HS-5 (cell line): ENCODE measurements around the gene RASGEF1C.
"Not testable (repeated sequence)": the region's sequence is repeated elsewhere in the genome, so short reads cannot be mapped to it uniquely, and the experiment has no call there.

Source experiments
- DNase-seq: peaks from one replicate; pipeline ENCODE4 v3.0.0-alpha.2; 2012; ENCODE audit warnings: low read depth

Gene RASGEF1C

DNA sequence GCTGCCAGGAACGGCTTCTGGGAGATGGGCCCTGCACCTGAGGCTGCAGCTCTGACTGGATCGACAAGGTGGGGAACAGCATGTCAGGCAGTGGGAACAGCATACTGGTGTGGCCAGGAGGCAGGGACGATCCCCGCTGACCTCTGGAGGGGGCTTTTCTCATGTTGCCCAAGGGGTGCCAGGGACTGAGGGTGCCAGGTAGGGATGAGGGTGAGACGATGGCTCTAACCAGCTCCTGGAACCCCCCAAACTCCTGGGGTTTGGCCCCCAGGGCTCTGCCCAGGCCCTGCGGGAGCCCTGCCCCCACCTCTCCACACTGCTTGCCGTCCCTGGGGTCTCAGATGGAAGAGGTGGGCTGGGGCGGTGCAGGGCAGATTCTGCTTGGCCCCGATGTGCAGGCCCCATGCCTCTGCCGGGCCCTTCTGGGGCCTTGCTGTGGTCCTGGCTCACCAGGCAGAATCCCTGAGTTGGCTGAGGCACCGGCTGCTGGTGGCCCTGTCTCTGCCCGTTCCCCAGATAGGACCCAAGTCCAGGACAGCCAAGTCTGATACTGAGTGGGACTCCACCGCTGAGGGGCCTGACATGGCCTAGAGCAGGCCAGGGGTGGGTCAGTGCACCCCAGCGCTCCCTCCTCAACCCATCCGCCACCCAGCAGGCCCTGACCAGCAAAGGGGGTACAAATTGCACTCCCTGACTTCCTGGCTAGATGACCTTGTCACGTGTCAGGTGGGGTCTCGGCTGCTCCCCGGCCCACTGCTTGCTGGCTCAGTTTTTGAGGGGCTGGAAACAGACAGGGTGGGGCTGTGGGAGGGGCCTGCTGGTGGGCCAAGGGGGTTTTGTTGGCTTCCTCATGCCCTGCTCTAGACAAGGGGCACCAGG lies 109.0 kb downstream of the RASGEF1C start:
- no peak for DNase-seq

DNA sequence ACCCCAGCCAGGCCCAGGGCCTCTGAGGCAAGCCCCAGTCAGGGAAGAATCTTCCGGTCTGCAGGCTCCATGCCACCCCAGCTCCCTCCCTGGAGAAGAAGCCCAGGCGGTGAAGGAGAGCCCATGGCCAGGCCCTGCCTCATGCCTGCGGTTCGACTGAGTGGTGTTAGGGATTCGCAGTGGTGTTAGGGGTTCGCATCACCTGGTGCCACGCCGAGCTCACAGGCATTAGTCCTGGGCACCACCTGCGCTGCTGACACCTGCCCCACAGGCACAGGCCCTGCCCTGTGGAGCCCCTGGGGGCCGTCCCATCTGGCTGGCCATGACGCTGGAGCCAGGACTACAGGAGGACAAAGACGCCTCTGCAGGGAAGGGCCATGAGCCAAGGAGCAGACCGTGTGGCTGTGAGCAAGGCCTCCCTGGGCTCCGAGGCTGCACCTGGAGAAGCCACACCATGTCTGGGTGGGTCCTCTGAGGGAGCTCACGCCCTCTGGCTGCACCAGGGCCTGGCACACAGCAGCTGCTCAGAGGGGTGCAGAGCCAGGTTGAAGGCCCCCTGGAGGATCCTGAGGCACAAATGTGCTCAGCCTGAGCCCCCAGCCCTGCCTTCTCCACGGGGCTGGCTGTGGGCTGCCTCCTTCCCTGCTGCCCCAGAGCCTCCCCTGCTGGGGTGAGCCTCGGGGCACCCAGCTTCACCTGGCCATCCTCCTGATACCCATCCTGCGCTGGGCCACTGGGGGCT lies 109.8 kb downstream of the RASGEF1C start:
- DNase-seq: no peak

DNA sequence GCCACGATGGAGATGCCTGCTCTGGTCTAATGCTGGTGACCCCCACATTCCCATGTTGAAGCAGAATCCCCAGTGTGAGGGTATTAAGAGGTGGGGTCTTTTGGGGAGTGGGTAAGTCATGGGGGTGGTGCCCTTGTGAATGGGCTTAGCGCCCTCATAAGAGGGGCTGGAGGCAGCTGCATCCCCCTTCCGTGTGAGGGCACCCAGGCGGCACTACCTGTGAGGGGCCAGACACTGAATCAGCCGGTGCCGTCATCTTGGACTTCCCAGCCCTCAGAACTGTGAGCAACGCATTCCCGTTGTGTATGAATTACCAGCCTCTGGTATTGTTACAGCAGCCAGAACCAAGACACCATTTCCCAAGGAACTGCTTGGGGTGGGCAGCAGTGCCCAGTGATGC lies 110.5 kb downstream of the RASGEF1C start:
- no peak for DNase-seq

DNA sequence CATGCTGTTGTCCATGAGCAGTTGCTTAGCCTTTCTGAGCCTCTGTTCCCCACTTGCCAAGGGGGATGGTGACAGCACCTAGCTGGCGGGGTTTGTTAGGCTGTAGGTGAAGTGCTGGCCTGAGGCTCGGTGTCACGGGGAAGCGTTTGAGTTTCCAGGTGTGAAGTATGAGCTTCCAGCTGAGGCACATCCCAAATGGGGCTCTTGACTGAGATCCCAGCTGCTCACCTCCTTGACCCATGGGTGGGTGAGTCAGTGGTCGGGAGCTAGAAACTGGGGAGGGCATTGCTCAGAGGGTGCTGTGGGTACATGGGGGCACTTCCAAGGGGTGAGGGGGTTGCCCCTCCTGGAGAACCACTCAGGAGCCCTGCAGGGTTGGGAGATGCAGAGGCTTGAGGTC lies 111.1 kb downstream of the RASGEF1C start:
- no peak for DNase-seq

DNA sequence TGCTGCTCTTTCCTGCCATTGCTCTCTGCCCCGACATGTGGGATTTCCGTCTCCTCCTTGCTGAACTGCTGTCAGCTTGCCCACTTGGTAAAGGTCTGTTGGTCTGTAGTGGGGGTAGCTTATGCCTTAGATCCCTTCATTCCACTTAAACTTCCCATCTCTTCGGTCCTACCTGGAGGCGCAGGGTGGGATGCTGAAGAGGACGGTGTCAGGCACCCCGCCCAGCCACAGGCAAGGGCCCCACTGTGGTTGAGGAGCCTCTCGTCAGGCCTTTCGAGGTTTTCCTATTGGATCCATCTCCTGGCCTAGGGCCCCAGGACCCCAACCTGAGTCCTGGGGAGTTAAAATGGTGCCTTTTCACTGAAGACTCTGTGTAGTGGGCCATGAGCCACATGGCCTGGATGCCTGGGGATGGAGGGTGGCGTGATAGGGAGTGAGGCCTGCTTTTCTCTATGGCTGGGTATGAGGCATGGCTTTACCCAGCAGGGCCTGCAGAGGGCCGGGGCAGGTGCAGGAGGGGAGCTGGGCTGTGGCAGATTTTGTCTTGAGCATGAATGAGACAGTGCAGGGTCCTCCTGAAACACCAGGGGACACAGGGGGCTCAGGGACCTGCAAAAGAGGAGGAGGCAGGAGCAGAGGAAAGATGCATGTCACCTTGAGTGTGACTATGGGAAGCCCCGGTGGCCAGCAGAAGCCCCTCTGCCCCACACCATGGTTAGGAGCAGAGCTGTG lies 111.7 kb downstream of the RASGEF1C start:
- DNase-seq: no peak

DNA sequence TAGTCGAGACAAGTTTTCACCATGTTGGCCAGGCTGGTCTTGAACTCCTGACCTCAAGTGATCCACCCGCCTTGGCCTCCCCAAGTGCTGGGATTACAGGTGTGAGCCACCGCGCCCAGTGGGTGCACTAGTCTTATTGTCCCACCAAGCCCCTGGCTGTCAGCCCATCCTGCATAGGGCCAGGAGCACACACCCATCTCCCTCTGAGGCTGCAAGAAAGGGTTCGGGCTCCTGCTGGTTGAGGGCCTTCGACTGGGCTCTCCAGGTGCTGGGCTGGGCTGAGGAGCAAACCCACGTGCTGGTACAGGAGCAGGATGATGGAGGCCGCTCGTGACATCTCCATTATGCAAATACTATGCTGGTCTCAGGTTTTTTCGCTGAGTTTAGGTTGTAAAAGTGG lies 112.4 kb downstream of the RASGEF1C start:
- no peak for DNase-seq

DNA sequence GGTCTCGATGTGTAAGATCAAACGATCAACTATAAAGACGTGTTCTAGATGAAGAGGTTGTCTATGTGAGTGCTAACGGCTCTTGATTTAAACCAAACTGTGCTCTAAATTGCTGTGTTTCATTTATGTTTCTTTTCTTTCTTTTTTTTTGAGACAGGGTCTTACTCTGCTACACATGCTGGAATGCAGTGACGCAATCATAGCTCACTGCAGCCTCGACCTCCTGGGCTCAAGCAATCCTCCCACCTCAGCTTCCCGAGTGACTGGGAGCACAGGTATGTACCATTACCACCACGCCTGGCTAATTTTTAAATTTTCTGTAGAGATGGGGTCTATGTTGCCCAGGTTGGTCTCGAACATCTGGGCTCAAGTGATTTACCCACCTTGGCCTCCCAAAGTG lies 113.5 kb downstream of the RASGEF1C start:
- DNase-seq: no peak

DNA sequence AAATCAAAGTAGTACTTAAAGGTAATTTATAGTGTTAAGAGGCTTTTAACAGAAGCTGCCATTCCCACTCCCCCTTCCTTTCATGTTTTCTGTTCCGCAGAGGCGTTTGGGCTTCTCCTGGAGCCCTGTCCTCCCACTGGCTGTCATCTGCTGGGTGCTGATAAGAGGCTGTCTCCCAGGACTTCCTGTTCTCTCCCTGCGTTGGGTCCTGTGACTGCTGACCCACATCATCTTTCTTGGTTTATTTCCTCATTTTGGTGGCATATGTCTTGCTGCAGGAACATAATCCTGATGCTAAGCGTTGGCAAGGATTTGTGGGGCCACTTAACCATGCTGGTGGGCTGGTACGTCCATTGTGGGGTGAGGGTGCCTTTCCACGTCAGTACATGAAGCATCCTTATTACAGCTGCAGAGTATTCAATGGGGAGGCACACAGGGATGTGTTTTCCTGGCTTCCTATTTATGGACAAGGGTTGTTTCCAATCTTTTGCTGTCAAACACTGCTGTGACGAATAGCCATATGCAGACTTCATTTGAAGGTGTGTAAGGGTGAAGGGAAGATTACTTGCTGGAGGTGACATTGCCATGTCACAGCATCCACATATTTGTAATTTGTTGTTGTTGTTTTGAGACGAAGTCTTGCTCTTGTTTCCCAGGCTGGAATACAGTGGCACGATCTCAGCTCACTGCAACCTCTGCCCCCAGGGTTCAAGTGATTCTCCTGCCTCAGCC lies 115.2 kb downstream of the RASGEF1C start:
- no peak for DNase-seq

DNA sequence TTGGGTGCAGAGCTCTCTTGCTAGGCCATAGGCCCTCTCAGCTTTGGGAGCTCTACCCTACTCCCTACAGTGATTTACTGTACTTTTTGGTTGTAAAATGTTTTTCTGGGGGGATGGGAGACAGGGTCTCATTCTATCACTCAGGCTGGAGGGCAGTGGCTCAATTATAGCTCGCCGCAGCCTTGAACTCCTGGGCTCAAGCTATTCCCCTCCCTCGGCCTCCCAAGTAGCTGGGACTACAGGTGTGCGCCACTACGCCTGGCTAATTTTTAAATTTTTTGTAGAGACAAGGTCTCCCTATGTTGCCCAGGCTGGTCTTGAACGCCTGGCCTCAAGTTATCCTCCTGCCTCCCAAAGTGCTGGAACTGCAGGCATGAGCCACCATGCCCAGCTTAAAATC lies 115.8 kb downstream of the RASGEF1C start:
- DNase-seq: no peak

DNA sequence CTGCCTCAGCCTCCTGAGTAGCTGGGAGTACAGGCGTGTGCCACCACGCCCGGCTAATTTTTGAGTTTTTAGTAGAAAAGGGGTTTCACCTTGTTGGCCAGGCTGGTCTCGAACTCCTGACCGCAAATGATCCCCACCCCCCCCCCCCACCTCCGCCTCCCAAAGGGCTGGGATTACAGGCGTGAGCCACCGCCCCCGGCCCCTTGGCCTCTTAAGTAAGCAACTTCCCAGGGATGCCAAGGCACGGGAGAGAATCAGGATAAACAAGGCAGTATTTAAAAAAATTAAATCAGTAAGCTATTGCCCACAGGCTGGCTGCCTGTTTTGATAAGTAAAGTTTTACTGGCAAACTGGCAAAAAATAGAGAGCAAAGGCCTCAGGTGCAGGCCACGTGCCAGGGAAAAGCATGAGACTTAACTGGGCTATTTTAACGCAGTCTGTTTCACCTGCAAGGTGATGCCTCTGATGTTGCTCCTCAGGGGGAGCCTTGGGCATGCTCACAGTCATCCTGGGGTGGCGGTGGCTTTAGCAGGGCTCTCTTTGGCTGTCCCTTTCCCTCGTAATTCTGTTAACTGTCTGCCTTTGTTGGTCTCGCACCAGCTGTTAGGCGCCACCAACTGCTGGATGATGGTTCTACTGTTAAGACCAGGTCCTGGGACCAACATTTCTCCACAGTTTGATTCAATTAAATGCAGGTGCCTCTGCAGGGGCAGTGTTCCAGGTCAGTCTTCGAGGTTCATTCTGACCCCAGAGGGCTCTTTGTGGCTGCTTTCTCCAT lies 118.1 kb downstream of the RASGEF1C start:
- DNase-seq: no peak

DNA sequence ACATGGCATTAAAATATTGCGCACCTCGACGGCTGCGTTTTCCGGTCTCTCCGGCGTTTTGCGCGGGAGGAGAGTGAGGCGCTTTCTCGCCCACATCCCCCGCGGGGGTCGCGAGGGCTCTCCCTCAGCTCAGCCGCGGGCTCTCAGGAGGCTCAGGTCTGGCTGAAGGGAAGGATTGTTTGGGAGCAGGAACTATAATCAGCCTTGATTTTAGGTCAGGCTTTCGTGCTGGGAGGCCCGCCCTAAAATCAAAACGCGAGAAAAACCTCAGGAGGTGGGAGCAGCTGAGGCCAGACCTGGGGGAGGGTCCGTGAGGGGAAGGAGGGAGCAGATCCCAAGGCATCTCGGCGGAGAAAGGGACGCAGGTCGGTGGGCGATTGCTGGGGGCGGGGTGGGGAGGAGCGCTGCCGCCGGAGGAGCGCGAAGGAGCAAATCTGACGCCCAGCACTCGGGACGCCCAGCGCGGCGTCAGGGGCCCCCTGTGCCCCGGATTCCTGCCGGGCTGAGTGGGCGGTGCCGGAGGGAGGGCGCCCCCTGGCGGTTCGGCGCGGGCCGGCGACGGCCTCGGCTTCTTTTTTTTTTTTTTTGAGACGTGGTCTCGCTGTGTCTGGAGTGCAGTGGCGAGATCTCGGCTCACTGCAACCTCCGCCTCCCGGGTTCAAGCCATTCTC lies 118.8 kb downstream of the RASGEF1C start:
- DNase-seq: no peak

DNA sequence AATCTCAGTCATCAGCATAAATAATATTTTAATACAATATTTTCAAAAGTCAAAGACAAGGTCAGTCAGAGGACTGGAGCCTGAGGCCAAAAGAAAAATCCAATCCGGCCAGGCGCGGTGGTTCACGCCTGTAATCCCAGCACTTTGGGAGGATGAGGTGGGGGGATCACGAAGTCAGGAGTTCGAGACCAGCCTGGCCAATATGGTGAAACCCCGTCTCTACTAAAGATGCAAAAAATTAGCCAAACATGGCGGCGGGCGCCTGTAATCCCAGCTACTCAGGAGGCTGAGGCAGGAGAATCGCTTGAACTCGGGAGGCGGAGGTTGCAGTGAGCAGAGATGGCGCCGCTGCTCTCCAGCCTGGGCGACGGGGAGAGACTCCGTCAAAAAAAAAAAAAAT lies 119.4 kb downstream of the RASGEF1C start:
- not testable (repeated sequence) for DNase-seq

DNA sequence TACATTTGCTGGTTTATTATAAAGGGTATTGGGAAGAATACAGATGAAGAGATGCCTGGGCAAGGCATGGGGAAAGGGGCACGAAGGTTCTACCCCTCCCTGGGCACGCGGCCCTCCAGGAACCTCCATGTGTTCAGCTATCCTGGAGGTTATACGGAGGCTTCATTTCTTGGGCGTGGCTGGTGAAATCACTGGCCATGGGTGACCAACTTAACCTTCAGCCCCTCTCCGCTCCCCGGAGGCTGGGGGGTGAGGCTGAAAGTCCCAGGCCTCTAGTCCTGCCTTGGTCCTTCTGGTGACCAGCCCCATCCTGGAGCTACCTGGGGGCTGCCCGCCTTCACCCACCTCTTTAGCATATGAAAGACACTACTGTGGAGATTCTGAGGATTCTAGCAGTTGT lies 120.5 kb downstream of the RASGEF1C start:
- DNase-seq: no peak

DNA sequence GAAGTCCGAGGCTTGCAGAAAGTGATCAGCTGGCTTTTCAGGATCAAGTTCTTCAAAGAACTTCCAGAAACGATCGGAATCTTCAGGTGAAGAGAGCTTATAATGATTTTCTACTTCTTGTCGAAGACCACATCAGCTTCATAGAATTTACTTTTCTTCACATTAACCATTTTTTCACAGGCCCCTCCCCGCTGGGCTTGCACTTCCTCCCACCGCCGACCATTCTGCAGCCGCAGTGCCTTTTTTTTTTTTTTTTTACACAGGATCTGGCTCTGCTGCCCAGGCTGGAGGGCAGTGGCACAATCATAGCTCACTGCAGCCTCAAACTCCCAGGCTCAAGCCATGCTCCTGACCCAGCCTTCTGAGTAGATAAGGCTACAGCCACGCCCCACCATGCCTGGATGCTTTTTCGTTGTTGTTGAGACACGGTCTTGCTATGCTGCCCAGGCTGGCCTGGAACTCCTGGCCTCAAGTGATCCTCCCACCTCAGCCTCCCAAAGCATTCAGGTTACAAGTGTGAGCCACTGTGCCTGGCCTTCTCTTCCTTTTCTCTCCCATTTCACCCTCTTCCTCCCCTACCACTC lies 122.1 kb downstream of the RASGEF1C start:
- DNase-seq: no peak

DNA sequence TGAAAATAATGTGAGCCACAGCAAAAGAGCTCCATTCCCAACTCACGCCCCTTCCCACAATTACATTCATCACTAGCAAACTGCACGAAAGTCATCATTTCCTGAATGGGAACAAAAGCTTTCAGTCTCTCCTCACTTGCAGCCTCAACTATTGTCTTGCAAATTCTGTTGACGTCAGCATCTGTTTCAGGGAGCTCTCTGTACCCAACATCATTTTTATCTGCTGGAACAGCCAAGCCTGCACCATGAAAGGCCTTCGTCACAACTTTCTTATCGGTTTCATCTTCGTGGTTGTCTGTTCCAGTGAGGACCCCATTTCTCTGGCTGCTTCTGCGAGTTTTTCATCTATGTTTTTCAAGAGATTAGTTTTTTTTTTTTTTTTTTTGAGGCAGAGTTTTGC lies 123.2 kb downstream of the RASGEF1C start:
- no peak for DNase-seq

DNA sequence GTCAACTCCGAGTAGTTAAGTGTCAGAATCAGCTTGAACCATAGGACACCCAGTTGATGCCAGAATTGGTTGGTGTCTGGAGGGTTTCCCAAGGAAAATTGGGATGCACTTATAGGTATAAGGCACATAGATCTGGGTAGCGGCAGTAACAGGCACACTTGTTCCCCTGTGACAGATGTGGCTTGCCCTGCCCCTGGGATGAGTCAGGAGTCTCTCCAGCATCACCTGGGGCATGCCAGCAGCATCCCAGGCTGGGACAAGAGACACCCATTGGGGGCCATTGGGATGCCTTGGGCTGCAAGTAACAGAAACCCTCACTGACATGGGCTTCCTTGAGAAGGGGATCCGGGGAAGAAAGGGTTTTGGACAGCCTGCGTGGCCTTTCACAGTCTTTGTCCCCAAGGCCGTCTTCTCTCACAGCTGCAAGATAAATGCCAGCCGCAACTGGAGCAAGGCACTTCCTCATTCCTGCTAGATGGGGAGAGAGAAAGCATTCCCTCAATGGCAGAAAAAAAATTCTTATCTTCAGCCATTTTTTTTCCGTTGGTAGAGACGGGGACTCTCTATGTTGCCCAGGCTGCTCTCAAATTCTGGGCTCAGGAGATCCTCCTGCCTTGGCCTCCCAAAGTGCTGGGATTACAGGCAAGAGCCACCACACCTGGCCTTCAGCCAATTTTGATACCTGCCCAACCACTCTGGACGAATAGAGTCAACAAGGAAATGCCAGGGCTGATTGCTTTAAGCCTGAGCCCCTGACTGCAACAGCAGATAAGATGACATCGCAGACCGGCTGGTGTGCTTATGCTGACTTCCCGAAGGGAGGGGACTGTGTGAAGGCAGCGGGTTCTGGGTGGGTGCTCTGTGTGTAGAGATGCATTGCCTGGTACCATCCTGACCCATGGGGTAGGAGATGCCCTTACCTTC lies 124.1 kb downstream of the RASGEF1C start:
- DNase-seq: no peak

DNA sequence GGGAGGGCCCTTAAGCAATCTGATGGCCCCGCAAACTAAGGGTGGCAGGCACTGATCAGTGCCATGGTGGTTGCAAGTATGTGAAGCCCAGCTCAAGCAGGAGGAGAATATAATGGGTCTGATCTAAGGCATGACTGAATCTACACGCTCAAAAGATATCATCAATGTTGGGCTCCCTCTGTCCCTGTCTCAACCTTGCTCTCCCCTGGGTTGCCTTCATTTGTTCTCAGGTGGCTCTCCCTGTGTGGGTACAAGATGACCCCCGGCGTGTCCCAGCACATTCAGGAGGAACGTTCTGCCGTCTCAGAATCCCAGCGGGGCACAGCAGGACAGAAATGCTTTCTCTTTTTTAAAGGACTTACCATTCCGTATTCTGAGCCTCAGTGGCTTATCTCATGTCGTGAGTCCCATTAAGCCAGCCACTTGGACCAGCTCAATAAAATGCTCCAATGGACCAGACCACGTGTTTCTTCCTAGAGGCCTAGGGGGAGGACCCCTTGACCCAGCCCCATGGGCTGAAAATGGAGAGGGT lies 125.4 kb downstream of the RASGEF1C start:
- DNase-seq: no peak

DNA sequence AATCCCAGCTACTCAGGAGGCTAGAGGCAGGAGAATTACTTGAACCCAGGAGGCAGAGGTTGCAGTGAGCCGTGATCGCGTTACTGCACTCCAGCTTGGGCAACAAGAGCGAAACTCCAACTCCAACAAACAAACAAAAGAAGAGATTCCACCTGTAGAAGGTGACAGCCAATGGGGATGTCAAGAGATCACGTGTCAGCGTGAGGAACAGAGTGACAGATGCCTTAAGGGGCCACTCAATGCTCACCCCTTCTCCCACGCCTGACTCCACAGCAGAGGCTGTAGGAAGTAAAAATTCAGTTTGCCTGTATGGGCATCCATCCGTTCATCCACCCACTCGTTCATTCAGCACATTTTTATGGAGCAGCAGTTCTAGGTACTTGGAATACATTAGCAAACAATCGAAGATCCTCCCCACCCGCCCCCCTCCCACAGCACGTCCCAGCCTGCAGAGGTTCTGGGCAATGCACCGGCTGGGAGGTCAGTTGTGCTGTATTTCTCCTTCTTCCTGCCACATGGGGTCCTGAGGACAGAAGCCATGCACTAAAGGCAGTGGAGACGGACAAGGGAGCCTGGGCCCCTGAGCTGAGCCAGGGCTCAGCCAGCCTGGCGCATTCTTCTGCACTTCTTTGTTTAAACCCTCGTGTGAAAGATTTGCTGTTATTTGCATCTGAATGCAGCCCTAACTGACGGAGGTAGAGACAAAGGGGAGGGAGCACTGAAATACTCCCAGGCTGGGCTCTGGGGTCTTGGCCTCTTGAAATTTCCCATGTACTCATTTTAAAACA lies 126.2 kb downstream of the RASGEF1C start:
- no peak for DNase-seq
